CD14-positive monocyte (primary cell): ENCODE data around the gene MATN4. TPM values are rescaled to one million over a fixed set of nuclear protein-coding genes. Genes with fewer than 3 reads are reported as not detected.
A peak's percentile ranks its signal among the peaks of the same experiment; 100 is the strongest.

Experiments used
- DNase-seq, 3 donors: peaks; one replicate each; pipeline ENCODE4 v3.0.0-alpha.2; 2011 to 2022
- H2AFZ ChIP-seq: 2 replicates; pipeline ENCODE4 v1.6.0; 2012; ENCODE audit warnings: mild to moderate bottlenecking, low read depth, low read length, inconsistent platforms; ENCODE audit not compliant: insufficient read depth, poor library complexity, severe bottlenecking
- H3K27ac ChIP-seq, 2 donors: 1 replicate in 1 of 2; 2 replicates in 1 of 2; pipeline ENCODE4 v1.5.1; 2012 to 2013; ENCODE audit warnings: low read length in 2 of 2, control low read depth in 1 of 2, inconsistent platforms in 1 of 2, low read depth in 1 of 2, mild to moderate bottlenecking in 1 of 2
- H3K27me3 ChIP-seq, 2 donors: one replicate each; pipeline versions ENCODE4 v1.6.0 to v1.6.1; 2011 to 2013; ENCODE audit warnings: low read length in 2 of 2; ENCODE audit not compliant: control insufficient read depth in 2 of 2, insufficient read depth in 2 of 2
- H3K36me3 ChIP-seq, 2 donors: replicated peaks in 1 of 2; 1 replicate in 1 of 2; 2 replicates in 1 of 2; pipeline versions ENCODE4 v1.5.1 to v1.6.1; 2012 to 2013; ENCODE audit warnings: low read length in 2 of 2, control low read depth in 1 of 2, inconsistent platforms in 1 of 2, mild to moderate bottlenecking in 1 of 2; ENCODE audit not compliant: insufficient read depth in 2 of 2, control insufficient read depth in 1 of 2
- H3K4me1 ChIP-seq, 2 donors: 1 replicate in 1 of 2; 2 replicates in 1 of 2; pipeline versions ENCODE4 v1.5.1 to v1.6.1; 2012 to 2013; ENCODE audit warnings: low read length in 2 of 2, control low read depth in 1 of 2, inconsistent platforms in 1 of 2, mild to moderate bottlenecking in 1 of 2, moderate library complexity in 1 of 2; ENCODE audit not compliant: insufficient read depth in 2 of 2, control insufficient read depth in 1 of 2
- H3K4me2 ChIP-seq: replicated peaks from 2 replicates; pipeline ENCODE3; 2012; ENCODE audit warnings: low read length, moderate library complexity, mild to moderate bottlenecking; ENCODE audit not compliant: poor library complexity, severe bottlenecking; ENCODE audit errors: extremely low read depth
- H3K4me3 ChIP-seq, 3 experiments: fragments of 200-600 bp in 1 of 3; sonication (generic) in 1 of 3; replicated peaks in 1 of 3; 1 replicate in 2 of 3; 2 replicates in 1 of 3; pipeline ENCODE4 v1.5.1; 2011 to 2013; ENCODE audit warnings: low read length in 3 of 3, mild to moderate bottlenecking in 3 of 3, control low read depth in 2 of 3, low read depth in 2 of 3, inconsistent platforms in 1 of 3, moderate library complexity in 1 of 3
- H3K79me2 ChIP-seq: 2 replicates; pipeline ENCODE4 v1.6.0; 2012; ENCODE audit warnings: mild to moderate bottlenecking, control low read depth, inconsistent platforms, low read length, moderate library complexity; ENCODE audit not compliant: insufficient read depth
- H3K9ac ChIP-seq: 2 replicates; pipeline ENCODE4 v1.6.0; 2017; ENCODE audit warnings: low read length, mild to moderate bottlenecking; ENCODE audit not compliant: insufficient read depth, poor library complexity, severe bottlenecking
- H3K9me3 ChIP-seq, 2 donors: replicated peaks in 1 of 2; 1 replicate in 1 of 2; 2 replicates in 1 of 2; pipeline versions ENCODE4 v1.5.1 to v1.6.1; 2012 to 2013; ENCODE audit warnings: low read length in 2 of 2, control low read depth in 1 of 2; ENCODE audit not compliant: control insufficient read depth in 1 of 2, insufficient read depth in 1 of 2
- H4K20me1 ChIP-seq: 2 replicates; pipeline ENCODE4 v1.6.0; 2012; ENCODE audit warnings: mild to moderate bottlenecking, low read length, control low read depth, moderate library complexity; ENCODE audit not compliant: insufficient read depth
- H3K27ac Mint-ChIP-seq, 7 donors: one replicate each; pipeline ENCODE4 v1.8.0; 2020; ENCODE audit warnings: mild to moderate bottlenecking in 7 of 7, mixed read lengths in 7 of 7, moderate library complexity in 6 of 7, inconsistent platforms in 2 of 7
- H3K27me3 Mint-ChIP-seq, 3 donors: one replicate each; pipeline ENCODE4 v1.8.0; 2021 to 2022; ENCODE audit warnings: low read depth in 3 of 3, mild to moderate bottlenecking in 3 of 3, mixed read lengths in 3 of 3, moderate library complexity in 3 of 3, inconsistent platforms in 1 of 3
- H3K36me3 Mint-ChIP-seq, 2 donors: one replicate each; pipeline ENCODE4 v1.8.0; 2020; ENCODE audit warnings: mixed read lengths in 2 of 2, inconsistent platforms in 1 of 2, mild to moderate bottlenecking in 1 of 2
- H3K4me1 Mint-ChIP-seq: one replicate; pipeline ENCODE4 v1.8.0; 2020; ENCODE audit warnings: mild to moderate bottlenecking, mixed read lengths
- H3K4me3 Mint-ChIP-seq, 2 donors: one replicate each; pipeline ENCODE4 v1.8.0; 2020; ENCODE audit warnings: mild to moderate bottlenecking in 2 of 2, mixed read lengths in 2 of 2, moderate library complexity in 1 of 2
- H3K9me3 Mint-ChIP-seq, 7 donors: one replicate each; pipeline ENCODE4 v1.8.0; 2020 to 2022; ENCODE audit warnings: mixed read lengths in 7 of 7, mild to moderate bottlenecking in 6 of 7, moderate library complexity in 6 of 7, inconsistent platforms in 2 of 7
- WGBS: methylation state at CpG from one replicate; pipeline ENCODE4 v1.1.5; 2013; ENCODE audit warnings: missing lambda C conversion rate; ENCODE audit not compliant: insufficient coverage; 5-methylcytosine and 5-hydroxymethylcytosine counted together
- intact Hi-C, 2 donors: fragments of 100-400 bp; cut with micrococcal nuclease; formaldehyde crosslinking; loops; one replicate each; pipeline versions ENCODE4 v1.15.0 to v1.15.1; 2023
- polyA plus RNA-seq, 3 donors: library from polyadenylated mRNA; depleted of rRNA in 1 of 3; unstranded in 2 of 3; stranded (reverse) in 1 of 3; fragments of 300-500 nt in 2 of 3; fragments of >200 nt in 1 of 3; fragmentation: Illumina TruSeq in 2 of 3; gene quantifications; 1 replicate in 2 of 3; 2 replicates in 1 of 3; pipeline ENCODE4 v1.2.3, GENCODE V29; 2012 to 2021
- TF ChIP-seq, protein P1 (sequence below): fragments of 200-600 bp; IDR thresholded peaks from one replicate; pipeline ENCODE4 v1.8.0; 2022; ENCODE audit warnings: antibody characterized with exemption, mild to moderate bottlenecking

The MATN4 gene
- polyA plus RNA-seq, 3 donors: not detected

DNA sequence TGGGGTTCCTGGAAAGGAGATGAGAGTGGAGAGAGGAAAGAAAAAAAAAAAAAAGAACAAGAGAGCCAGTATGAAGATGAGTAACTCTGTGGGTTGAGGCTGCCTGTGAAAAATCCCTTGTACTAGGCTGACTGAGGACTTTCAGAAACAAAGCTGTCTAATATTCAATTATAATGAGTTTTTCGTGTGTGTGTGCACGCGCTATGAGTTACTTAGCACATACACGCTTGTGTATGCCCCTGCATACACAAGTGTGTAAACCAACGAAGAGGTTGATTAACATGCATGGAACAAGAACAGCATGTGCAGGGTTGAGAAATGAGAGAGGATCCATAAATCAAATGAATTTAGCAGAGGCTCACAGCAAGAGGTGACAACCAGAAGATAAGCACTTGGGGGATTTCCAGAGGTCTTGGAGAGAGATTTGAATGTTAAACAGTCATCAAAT lies 6.3 kb downstream of the MATN4 start:
- no peaks in the 10 kb centered on the region for H3K4me1 ChIP-seq
- H2AFZ ChIP-seq: no peak overlapping the region
- no peak overlapping the region for H3K4me3 ChIP-seq
- TF ChIP-seq, protein P1, sequence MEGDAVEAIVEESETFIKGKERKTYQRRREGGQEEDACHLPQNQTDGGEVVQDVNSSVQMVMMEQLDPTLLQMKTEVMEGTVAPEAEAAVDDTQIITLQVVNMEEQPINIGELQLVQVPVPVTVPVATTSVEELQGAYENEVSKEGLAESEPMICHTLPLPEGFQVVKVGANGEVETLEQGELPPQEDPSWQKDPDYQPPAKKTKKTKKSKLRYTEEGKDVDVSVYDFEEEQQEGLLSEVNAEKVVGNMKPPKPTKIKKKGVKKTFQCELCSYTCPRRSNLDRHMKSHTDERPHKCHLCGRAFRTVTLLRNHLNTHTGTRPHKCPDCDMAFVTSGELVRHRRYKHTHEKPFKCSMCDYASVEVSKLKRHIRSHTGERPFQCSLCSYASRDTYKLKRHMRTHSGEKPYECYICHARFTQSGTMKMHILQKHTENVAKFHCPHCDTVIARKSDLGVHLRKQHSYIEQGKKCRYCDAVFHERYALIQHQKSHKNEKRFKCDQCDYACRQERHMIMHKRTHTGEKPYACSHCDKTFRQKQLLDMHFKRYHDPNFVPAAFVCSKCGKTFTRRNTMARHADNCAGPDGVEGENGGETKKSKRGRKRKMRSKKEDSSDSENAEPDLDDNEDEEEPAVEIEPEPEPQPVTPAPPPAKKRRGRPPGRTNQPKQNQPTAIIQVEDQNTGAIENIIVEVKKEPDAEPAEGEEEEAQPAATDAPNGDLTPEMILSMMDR: no peak
- peaks cover 0 to 27% of the 10 kb centered on the region in 2 donors for H3K27me3 ChIP-seq
- no peak for DNase-seq
- H3K36me3 Mint-ChIP-seq: no peaks in the 10 kb centered on the region
- H3K9ac ChIP-seq: no peak overlapping the region
- no peaks in the 10 kb centered on the region for H3K9me3 ChIP-seq
- H3K27ac Mint-ChIP-seq: no peak overlapping the region
- peaks cover 0 to 7% (median 1%) of the 10 kb centered on the region in 7 donors for H3K9me3 Mint-ChIP-seq
- H3K4me3 Mint-ChIP-seq: no peak overlapping the region
- no peaks in the 10 kb centered on the region for H3K4me1 Mint-ChIP-seq
- H3K27me3 Mint-ChIP-seq: peaks cover 19 to 42% (median 31%) of the 10 kb centered on the region in 3 donors
- no peaks in the 10 kb centered on the region for H3K79me2 ChIP-seq
- intact Hi-C loops: no loop called here
- no peaks in the 10 kb centered on the region for H3K36me3 ChIP-seq
- 98% methylated on average over 5 of the region's 5 CpGs for WGBS
- H3K27ac ChIP-seq: no peak overlapping the region
- H4K20me1 ChIP-seq: no peaks in the 10 kb centered on the region
- H3K4me2 ChIP-seq: no peak overlapping the region

DNA sequence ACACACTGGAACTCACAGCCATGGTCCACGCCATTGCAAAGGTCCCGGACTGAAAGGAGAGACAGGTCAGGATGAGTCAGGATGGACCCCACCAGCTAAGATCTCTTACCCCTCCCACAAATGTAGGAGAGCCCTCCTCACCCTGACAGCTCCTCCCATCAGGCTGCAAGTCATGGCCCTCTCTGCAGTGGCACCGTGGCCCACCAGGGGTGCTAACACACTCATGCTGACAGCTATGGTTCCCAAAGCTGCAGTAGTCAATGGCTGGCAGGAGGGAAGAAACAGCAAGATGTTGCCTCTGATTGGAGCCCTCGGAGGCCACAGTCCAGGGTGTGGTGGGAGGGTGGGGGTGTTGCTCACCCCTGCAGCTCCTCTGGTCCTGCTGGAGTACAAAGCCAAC lies 7.1 kb downstream of the MATN4 start:
- peaks cover 0 to 19% of the 10 kb centered on the region in 2 donors for H3K27me3 ChIP-seq

More for the DNA sequence above, 7.1 kb downstream of the MATN4 start:
- Histone ChIP-seq H3K4me3 (no peak overlapping the region), H3K9ac (no peak overlapping the region), H3K4me2 (no peak overlapping the region), H4K20me1 (no peaks in the 10 kb centered on the region), H3K36me3 (no peaks in the 10 kb centered on the region), H3K9me3 (no peaks in the 10 kb centered on the region), H3K27ac (no peak overlapping the region), H3K4me1 (no peaks in the 10 kb centered on the region), H2AFZ (no peak overlapping the region), H3K79me2 (no peaks in the 10 kb centered on the region)
- Mint-ChIP-seq H3K36me3 (no peaks in the 10 kb centered on the region), H3K9me3 (peaks cover 0 to 7% (median 1%) of the 10 kb centered on the region in 7 donors), H3K27me3 (peaks cover 15 to 35% (median 26%) of the 10 kb centered on the region in 3 donors), H3K4me1 (no peaks in the 10 kb centered on the region), H3K27ac (no peak overlapping the region), H3K4me3 (no peak overlapping the region)
- intact Hi-C loops: no loop called here
- no peak for DNase-seq
- TF ChIP-seq, protein P1: peak; percentile 41
- 30% methylated on average over 2 of the region's 4 CpGs for WGBS
